GM11168 (cell line): ENCODE measurements around the gene RGS6.

Experiments
- in situ Hi-C: fragments of 300-500 bp; cut with MboI; formaldehyde crosslinking; loops from one replicate; pipeline ENCODE4 v1.12.0; 2022; ENCODE audit warnings: low sequenced_read_pairs; ENCODE audit not compliant: unreplicated experiment

Gene RGS6

GRCh38 chr14:72284176-72284575 is 351.9 kb downstream of the RGS6 start:
- in situ Hi-C loops: no loop called here

GRCh38 chr14:72290241-72290640 is 358.0 kb downstream of the RGS6 start:
- in situ Hi-C loops: no loop called here

- in situ Hi-C loops: no loop called here
Observed at GRCh38 chr14:72291908-72292688, 359.9 kb downstream of the RGS6 start.

GRCh38 chr14:72292689-72293024 is 360.4 kb downstream of the RGS6 start:
- in situ Hi-C loops: no loop called here

GRCh38 chr14:72301352-72301751 is 369.1 kb downstream of the RGS6 start:
- in situ Hi-C loops: no loop called here

GRCh38 chr14:72303930-72304329 is 371.7 kb downstream of the RGS6 start:
- in situ Hi-C loops: no loop called here

- in situ Hi-C loops: no loop called here
Observed at GRCh38 chr14:72305561-72305960, 373.3 kb downstream of the RGS6 start.

- in situ Hi-C loops: no loop called here
Observed at GRCh38 chr14:72308967-72309485, 376.8 kb downstream of the RGS6 start.

GRCh38 chr14:72311116-72311515 is 378.9 kb downstream of the RGS6 start:
- in situ Hi-C loops: no loop called here

GRCh38 chr14:72311516-72311915 is 379.3 kb downstream of the RGS6 start:
- in situ Hi-C loops: no loop called here

GRCh38 chr14:72314808-72315435 is 382.7 kb downstream of the RGS6 start:
- in situ Hi-C loops: no loop called here

GRCh38 chr14:72315714-72316113 is 383.5 kb downstream of the RGS6 start:
- in situ Hi-C loops: no loop called here

- in situ Hi-C loops: no loop called here
Observed at GRCh38 chr14:72318648-72319047, 386.4 kb downstream of the RGS6 start.

- in situ Hi-C loops: no loop called here
Observed at GRCh38 chr14:72332046-72332445, 399.8 kb downstream of the RGS6 start.

- in situ Hi-C loops: no loop called here
Observed at GRCh38 chr14:72332871-72333270, 400.6 kb downstream of the RGS6 start.

GRCh38 chr14:72333357-72333756 is 401.1 kb downstream of the RGS6 start:
- in situ Hi-C loops: no loop called here

GRCh38 chr14:72336311-72336980 is 404.2 kb downstream of the RGS6 start:
- in situ Hi-C loops: no loop called here

- in situ Hi-C loops: no loop called here
Observed at GRCh38 chr14:72341237-72341636, 409.0 kb downstream of the RGS6 start.

GRCh38 chr14:72341686-72342085 is 409.5 kb downstream of the RGS6 start:
- in situ Hi-C loops: no loop called here

GRCh38 chr14:72347118-72347517 is 414.9 kb downstream of the RGS6 start:
- in situ Hi-C loops: no loop called here

GRCh38 chr14:72350215-72350614 is 418.0 kb downstream of the RGS6 start:
- in situ Hi-C loops: no loop called here
